KMS-11 (cell line): ENCODE results near the gene RPS27.
"Not testable (repeated sequence)": the region's sequence is repeated elsewhere in the genome, so short reads cannot be mapped to it uniquely, and the experiment has no call there.

Experiments used
- H2AFZ ChIP-seq: fragments of 200-600 bp; sonication (generic); 2 replicates; pipeline ENCODE4 v1.6.1; 2016; ENCODE audit warnings: antibody characterized with exemption, mixed run types, low read depth
- H3K27ac ChIP-seq: fragments of 200-600 bp; sonication (generic); 2 replicates; pipeline ENCODE4 v1.6.1; 2016; ENCODE audit warnings: mild to moderate bottlenecking, mixed run types
- H3K27me3 ChIP-seq: fragments of 200-600 bp; sonication (generic); 2 replicates; pipeline ENCODE4 v1.6.1; 2017; ENCODE audit warnings: mild to moderate bottlenecking, low read depth, mixed run types, moderate library complexity; ENCODE audit not compliant: insufficient read depth
- H3K36me3 ChIP-seq: fragments of 200-600 bp; sonication (generic); 2 replicates; pipeline ENCODE4 v1.6.1; 2017; ENCODE audit warnings: mild to moderate bottlenecking, mixed run types; ENCODE audit not compliant: insufficient read depth
- H3K4me1 ChIP-seq: fragments of 200-600 bp; sonication (generic); 2 replicates; pipeline ENCODE4 v1.6.1; 2016; ENCODE audit warnings: mild to moderate bottlenecking, low read depth, mixed run types; ENCODE audit not compliant: poor library complexity, severe bottlenecking
- H3K4me2 ChIP-seq: fragments of 200-600 bp; sonication (generic); 2 replicates; pipeline ENCODE4 v1.7.0; 2016; ENCODE audit warnings: mild to moderate bottlenecking, mixed run types
- H3K4me3 ChIP-seq: fragments of 200-600 bp; sonication (generic); IDR thresholded peaks from 2 replicates; pipeline ENCODE4 v1.6.1; 2017; ENCODE audit warnings: low read depth, low read length, mixed read lengths; ENCODE audit not compliant: insufficient read depth
- H3K79me2 ChIP-seq: fragments of 200-600 bp; sonication (generic); 2 replicates; pipeline ENCODE4 v1.6.1; 2016; ENCODE audit warnings: low read depth, mixed run types; ENCODE audit not compliant: insufficient read depth
- H3K9ac ChIP-seq: fragments of 200-600 bp; sonication (generic); 2 replicates; pipeline ENCODE4 v1.6.1; 2016; ENCODE audit warnings: mild to moderate bottlenecking, mixed run types
- H4K20me1 ChIP-seq: fragments of 200-600 bp; sonication (generic); 2 replicates; pipeline ENCODE4 v1.6.1; 2016; ENCODE audit warnings: mild to moderate bottlenecking, mixed run types; ENCODE audit not compliant: insufficient read depth
- CTCF ChIP-seq: fragments of 200-600 bp; sonication (generic); conservative IDR thresholded peaks from 2 replicates; pipeline ENCODE4 v1.6.1; 2017; ENCODE audit warnings: low read depth, mild to moderate bottlenecking, antibody characterized with exemption, low read length, moderate library complexity, mixed read lengths

RPS27 gene

GRCh38 chr1:153977250-153978240 lies 13.0 kb upstream of the RPS27 start, which contains the start of gene JTB:
TSS of gene JTB (minus strand) at chr1:153977674. CDS start at chr1:153977252, 422 bp downstream.
- H3K79me2 ChIP-seq: peaks cover 21% of the 10 kb centered on the region
- peak within 1 kb of the TSS; percentile 60 for H3K27ac ChIP-seq
- peaks cover 12% of the 10 kb centered on the region; the same call in 1 of the 2 replicates for H3K36me3 ChIP-seq
- H3K4me3 ChIP-seq: peak within 1 kb of the TSS; percentile 99
- peak within 1 kb of the TSS; percentile 83 for H3K9ac ChIP-seq
- H2AFZ ChIP-seq: peak within 1 kb of the TSS; percentile 88
- no peak for TF ChIP-seq CTCF
- H3K27me3 ChIP-seq: no peaks in the 10 kb centered on the region
- H4K20me1 ChIP-seq: no peaks in the 10 kb centered on the region
- H3K4me2 ChIP-seq: peak within 1 kb of the TSS; percentile 56
- H3K4me1 ChIP-seq: peaks cover 23% of the 10 kb centered on the region

DNA sequence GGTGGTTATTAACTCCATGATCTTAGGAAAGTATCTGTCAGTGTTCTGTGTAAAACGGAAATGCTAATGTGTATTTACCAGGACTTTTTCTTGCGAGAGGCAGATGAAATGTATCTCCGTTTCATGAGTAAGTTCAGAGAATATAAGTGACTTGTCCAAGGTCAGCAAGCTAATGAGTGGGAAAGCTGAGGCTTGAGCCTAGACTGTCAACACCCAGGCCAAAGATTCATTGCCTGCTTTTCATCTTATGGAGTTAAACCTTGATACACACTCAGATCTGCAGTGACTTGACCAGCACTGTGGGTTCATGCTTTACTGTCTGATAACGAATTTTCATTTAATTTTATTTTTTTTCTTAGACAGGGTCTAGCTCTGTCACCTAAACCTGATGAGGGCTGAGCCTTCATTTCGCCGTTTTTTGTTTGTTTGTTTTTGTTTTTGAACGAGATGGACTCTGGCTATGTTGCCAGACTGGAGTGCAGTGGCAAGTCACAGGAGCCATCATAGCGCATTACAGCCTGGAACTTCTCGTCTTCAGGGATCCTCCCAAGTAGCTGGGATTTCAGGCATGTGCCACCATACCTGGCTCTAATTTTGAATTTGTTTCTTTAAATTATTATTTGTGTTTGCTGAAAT lies 12.2 kb upstream of the RPS27 start:
- H4K20me1 ChIP-seq: no peaks in the 10 kb centered on the region
- peaks cover 12% of the 10 kb centered on the region; the same call in 1 of the 2 replicates for H3K36me3 ChIP-seq
- H3K4me3 ChIP-seq: peak overlapping the region; percentile 99
- peak overlapping the region; percentile 88 for H2AFZ ChIP-seq
- H3K27ac ChIP-seq: peak overlapping the region; percentile 60; the same call in 1 of the 2 replicates
- no peak for TF ChIP-seq CTCF
- H3K4me1 ChIP-seq: peaks cover 23% of the 10 kb centered on the region
- peaks cover 21% of the 10 kb centered on the region for H3K79me2 ChIP-seq
- H3K4me2 ChIP-seq: peak overlapping the region; percentile 56
- peak overlapping the region; percentile 83; the same call in 1 of the 2 replicates for H3K9ac ChIP-seq
- no peaks in the 10 kb centered on the region for H3K27me3 ChIP-seq

DNA sequence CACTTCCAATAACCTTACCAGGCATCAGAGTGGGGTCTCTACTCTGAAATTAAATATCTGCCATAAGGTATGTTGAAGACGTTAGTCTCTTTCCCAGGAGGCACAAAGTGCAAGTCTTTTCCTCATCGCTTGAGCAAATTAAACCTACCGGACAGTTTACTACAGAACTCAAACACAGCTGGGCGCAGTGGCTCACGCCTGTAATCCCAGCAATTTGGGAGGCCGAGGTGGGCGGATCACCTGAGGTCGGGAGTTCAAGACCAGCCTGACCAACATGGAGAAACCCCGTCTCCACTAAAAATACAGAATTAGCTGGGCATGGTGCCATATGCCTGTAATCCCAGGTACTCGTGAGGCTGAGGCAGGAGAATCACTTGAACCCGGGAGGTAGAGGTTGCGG lies 11.5 kb upstream of the RPS27 start:
- not testable (repeated sequence) for H2AFZ ChIP-seq, H4K20me1 ChIP-seq, H3K27ac ChIP-seq, H3K27me3 ChIP-seq, H3K4me3 ChIP-seq, H3K36me3 ChIP-seq, H3K9ac ChIP-seq
- H3K4me1 ChIP-seq: peaks cover 23% of the 10 kb centered on the region
- peak overlapping the region; percentile 56; the same call in 1 of the 2 replicates for H3K4me2 ChIP-seq
- peaks cover 21% of the 10 kb centered on the region for H3K79me2 ChIP-seq

DNA sequence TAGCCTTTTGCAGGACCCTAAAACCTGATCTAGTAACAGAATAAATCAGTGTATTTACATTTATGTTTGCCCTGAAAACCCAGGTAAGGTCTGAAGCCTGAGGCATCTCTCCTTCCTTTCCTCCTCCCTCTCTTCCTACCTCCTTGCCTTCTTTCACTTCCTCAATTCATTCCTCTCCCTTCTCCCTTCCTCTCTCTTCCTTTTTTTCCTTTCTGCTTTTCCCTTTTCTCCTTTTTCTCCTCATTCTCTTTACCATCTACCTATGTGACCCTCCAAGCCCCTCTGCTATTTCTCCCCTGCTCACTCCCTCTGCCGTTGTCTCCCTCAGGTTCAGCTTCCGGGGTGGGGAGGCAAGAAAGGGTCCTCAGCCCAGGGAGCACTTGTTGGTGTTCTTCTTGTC lies 8.8 kb upstream of the RPS27 start:
- peaks cover 11% of the 10 kb centered on the region for H3K4me1 ChIP-seq
- not testable (repeated sequence) for H3K4me3 ChIP-seq, H3K27me3 ChIP-seq, H3K9ac ChIP-seq, H2AFZ ChIP-seq, H3K27ac ChIP-seq, H3K4me2 ChIP-seq, H3K36me3 ChIP-seq, H4K20me1 ChIP-seq, H3K79me2 ChIP-seq

GRCh38 chr1:153984123-153984894 lies 6.3 kb upstream of the RPS27 start:
- Histone ChIP-seq H3K27me3 (peaks cover 8% of the 10 kb centered on the region; the same call in 1 of the 2 replicates), H2AFZ (no peak overlapping the region), H3K36me3 (no peaks in the 10 kb centered on the region), H3K9ac (no peak overlapping the region), H3K4me3 (no peak overlapping the region), H3K79me2 (no peaks in the 10 kb centered on the region), H3K4me1 (peaks cover 9% of the 10 kb centered on the region), H3K4me2 (no peak overlapping the region), H4K20me1 (no peaks in the 10 kb centered on the region), H3K27ac (no peak overlapping the region)
- TF ChIP-seq CTCF: no peak; the same call in 1 of the 2 replicates
